ENCODE data around the gene LHX8. TPM values are rescaled to one million over a fixed set of nuclear protein-coding genes. Genes with fewer than 3 reads are reported as not detected.

Gene LHX8
- total and polyA plus RNA-seq, 2 of the 13 experiments (the other 11 are each of a cell fraction or from before 2014, with no cell fraction given), result not detected

DNA sequence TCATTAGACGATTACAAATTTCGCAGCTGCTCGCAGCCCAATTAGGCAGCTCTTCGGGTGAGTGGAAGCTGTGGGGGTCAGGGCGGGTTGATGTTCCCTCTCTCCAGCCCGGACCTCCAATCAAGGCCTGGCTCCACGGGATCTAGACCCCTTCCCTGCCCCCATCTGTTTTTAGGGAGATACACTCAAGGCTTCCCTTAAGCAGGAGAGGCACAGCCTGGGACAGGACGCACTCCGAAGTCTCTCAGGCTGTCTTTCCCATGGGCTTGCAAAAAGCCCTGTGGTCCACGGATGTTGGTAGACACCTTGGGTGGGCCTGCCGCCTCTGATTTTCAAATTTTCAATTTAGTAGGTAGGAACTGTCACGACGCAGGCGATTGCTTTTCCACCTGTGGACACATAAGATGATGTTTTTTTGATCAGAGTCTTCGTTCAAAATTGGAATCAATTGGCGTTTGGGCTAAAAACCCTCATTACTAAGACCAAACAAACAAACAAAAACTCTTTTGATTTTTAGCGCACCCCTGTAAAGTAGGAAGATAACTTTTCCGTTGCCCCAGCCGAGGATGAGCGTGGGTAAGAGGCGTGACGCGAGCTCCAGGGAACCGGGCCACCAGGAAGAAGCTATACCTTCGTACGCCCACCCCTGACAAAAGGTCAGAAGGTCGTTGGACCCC, 2.5 kb upstream of the LHX8 start:
- WGBS (ENCODE audit: low lambda C conversion rate), result 20% methylated on average over 22 of the region's 27 CpGs
- no peak for DNase-seq (ENCODE audit: low spot score)
- Histone ChIP-seq H3K27me3 (ENCODE audit: control insufficient read depth in 1 of 2, insufficient read depth in 2 of 2, low read length in 2 of 2) (peaks cover 7 to 93% of the 10 kb centered on the region in 2 experiments), H3K79me2 (ENCODE audit: insufficient read depth, low read length) (no peaks in the 10 kb centered on the region), H3K4me2 (ENCODE audit: low read depth, low read length) (no peak overlapping the region), H3K27ac (ENCODE audit: extremely low read length, insufficient read depth, low read length) (no peak overlapping the region), H2AFZ (ENCODE audit: low read length) (no peak overlapping the region), H3K4me3 (replicated peaks in 1 of 3; ENCODE audit: insufficient read depth in 1 of 3, low read depth in 2 of 3, low read length in 3 of 3) (no peak overlapping the region), H3K4me1 (ENCODE audit: insufficient read depth, low read length) (peaks cover 13% of the 10 kb centered on the region), H3K9ac (ENCODE audit: insufficient read depth, low read depth, low read length) (no peak overlapping the region), H3K36me3 (replicated peaks in 1 of 2; ENCODE audit: control insufficient read depth in 1 of 2, insufficient read depth in 2 of 2, low read length in 2 of 2) (no peaks in the 10 kb centered on the region), H3K9me3 (ENCODE audit: low read length) (no peaks in the 10 kb centered on the region), H4K20me1 (ENCODE audit: insufficient read depth, low read length) (no peaks in the 10 kb centered on the region)
- in situ Hi-C loops (cut with HindIII; ENCODE audit: extremely low pct_ligation_motif_present, low pct_unique_long_range_greater_than_20kb), result no loop called here
- no peak for ATAC-seq
- intact Hi-C loops (cut with micrococcal nuclease; ENCODE audit: unreplicated experiment), result no loop called here
- no peak for FAIRE-seq
- BruUV-seq (replicated peaks), result no TSS peak
- ChIA-PET CTCF (ENCODE audit: low intra/inter-chr PET ratio, low total read pairs) (no interaction called here), POLR2A (no interaction called here)
- TF ChIP-seq ZC3H13 (CRISPR knock-in tag; IDR thresholded peaks at IDR 0.05) (no peak), ZNF672 (CRISPR knock-in tag; IDR thresholded peaks at IDR 0.05) (no peak), SAFB2 (CRISPR knock-in tag; IDR thresholded peaks at IDR 0.05; ENCODE audit: borderline replicate concordance, low read depth) (no peak), ZNF101 (CRISPR knock-in tag; IDR thresholded peaks at IDR 0.05; ENCODE audit: borderline replicate concordance, low read depth) (no peak), TEAD2 (CRISPR knock-in tag; IDR thresholded peaks at IDR 0.05) (no peak), MTA1 (CRISPR knock-in tag; IDR thresholded peaks at IDR 0.05; ENCODE audit: borderline replicate concordance) (no peak), GPN1 (CRISPR knock-in tag; IDR thresholded peaks at IDR 0.05; ENCODE audit: borderline replicate concordance) (no peak), NFE2 (CRISPR knock-in tag; IDR thresholded peaks at IDR 0.05) (no peak), SOX13 (IDR thresholded peaks at IDR 0.05) (no peak), SOX13 (CRISPR knock-in tag; conservative IDR thresholded peaks at IDR 0.05 in 1 of 2, IDR thresholded peaks at IDR 0.05 in 1 of 2) (no peak), ATF7-NPFF (CRISPR knock-in tag; IDR thresholded peaks at IDR 0.05; ENCODE audit: low read depth) (no peak), JUN (CRISPR knock-in tag; IDR thresholded peaks at IDR 0.05) (no peak), ZNF670 (CRISPR knock-in tag; IDR thresholded peaks at IDR 0.05; ENCODE audit: borderline replicate concordance) (no peak), ZNF75D (CRISPR knock-in tag; IDR thresholded peaks at IDR 0.05; ENCODE audit: borderline replicate concordance) (no peak), SIX4 (CRISPR knock-in tag; IDR thresholded peaks at IDR 0.05) (no peak), JUND (CRISPR knock-in tag; IDR thresholded peaks at IDR 0.05) (no peak), DPF2 (CRISPR knock-in tag; IDR thresholded peaks at IDR 0.05; ENCODE audit: borderline replicate concordance, low read depth) (no peak)
- TF ChIP-seq, protein P1, sequence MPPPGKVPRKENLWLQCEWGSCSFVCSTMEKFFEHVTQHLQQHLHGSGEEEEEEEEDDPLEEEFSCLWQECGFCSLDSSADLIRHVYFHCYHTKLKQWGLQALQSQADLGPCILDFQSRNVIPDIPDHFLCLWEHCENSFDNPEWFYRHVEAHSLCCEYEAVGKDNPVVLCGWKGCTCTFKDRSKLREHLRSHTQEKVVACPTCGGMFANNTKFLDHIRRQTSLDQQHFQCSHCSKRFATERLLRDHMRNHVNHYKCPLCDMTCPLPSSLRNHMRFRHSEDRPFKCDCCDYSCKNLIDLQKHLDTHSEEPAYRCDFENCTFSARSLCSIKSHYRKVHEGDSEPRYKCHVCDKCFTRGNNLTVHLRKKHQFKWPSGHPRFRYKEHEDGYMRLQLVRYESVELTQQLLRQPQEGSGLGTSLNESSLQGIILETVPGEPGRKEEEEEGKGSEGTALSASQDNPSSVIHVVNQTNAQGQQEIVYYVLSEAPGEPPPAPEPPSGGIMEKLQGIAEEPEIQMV (CRISPR knock-in tag; IDR thresholded peaks at IDR 0.05; ENCODE audit: low read depth), result no peak
- TF ChIP-seq, protein P2, sequence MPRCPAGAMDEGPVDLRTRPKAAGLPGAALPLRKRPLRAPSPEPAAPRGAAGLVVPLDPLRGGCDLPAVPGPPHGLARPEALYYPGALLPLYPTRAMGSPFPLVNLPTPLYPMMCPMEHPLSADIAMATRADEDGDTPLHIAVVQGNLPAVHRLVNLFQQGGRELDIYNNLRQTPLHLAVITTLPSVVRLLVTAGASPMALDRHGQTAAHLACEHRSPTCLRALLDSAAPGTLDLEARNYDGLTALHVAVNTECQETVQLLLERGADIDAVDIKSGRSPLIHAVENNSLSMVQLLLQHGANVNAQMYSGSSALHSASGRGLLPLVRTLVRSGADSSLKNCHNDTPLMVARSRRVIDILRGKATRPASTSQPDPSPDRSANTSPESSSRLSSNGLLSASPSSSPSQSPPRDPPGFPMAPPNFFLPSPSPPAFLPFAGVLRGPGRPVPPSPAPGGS (CRISPR knock-in tag; IDR thresholded peaks at IDR 0.05), result no peak
- TF ChIP-seq, protein P3, sequence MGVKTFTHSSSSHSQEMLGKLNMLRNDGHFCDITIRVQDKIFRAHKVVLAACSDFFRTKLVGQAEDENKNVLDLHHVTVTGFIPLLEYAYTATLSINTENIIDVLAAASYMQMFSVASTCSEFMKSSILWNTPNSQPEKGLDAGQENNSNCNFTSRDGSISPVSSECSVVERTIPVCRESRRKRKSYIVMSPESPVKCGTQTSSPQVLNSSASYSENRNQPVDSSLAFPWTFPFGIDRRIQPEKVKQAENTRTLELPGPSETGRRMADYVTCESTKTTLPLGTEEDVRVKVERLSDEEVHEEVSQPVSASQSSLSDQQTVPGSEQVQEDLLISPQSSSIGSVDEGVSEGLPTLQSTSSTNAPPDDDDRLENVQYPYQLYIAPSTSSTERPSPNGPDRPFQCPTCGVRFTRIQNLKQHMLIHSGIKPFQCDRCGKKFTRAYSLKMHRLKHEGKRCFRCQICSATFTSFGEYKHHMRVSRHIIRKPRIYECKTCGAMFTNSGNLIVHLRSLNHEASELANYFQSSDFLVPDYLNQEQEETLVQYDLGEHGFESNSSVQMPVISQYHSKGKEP (CRISPR knock-in tag; IDR thresholded peaks at IDR 0.05), result no peak

All from HepG2 (cell line).